HG03558 (cell line): Measurements from ENCODE around the gene LRRTM4.

ENCODE experiments used
- ATAC-seq: cut with Tn5 transposase; IDR thresholded peaks from one replicate; pipeline ENCODE4 v1.9.1; 2021; ENCODE audit warnings: moderate number of reproducible peaks; ENCODE audit not compliant: unreplicated experiment; ENCODE audit errors: extremely low read depth

LRRTM4 gene

DNA sequence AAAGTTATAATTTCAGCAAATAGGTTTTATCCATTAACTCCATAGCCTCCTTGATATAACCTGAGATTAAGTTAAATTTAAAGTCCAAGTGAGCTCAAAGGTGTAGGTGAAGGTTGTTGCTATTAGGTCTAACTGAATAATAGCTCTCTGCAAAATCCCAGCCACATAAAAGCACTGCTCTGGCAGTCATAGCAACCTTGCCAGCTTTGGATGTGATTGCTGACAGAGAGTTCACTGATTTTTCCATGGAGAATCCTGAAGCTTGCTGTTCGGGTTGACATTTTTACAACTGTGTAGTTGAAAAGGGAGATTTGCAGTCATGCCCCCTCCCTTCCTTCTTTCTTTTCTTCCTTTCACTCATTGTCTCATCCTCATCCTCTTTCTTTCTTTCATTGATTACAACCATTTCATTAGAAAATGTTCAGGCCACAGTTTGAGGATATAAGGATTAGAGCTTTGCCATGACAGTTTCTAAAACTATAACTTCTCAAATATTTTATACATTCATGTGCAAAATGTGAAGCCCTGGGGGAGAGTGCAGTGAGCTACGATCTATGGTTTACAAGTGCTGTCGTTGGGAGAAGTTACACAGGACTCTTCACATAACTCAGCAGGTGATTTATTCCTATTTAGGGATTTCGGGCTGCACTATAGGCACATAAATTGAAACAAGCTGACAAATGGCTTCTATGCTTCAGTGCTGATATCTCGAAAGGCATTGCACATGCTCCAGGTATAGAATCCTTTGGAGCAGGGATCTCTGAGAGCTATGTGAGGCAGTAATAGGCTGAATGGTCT is 193.8 kb downstream of the LRRTM4 start:
- ATAC-seq: no peak

DNA sequence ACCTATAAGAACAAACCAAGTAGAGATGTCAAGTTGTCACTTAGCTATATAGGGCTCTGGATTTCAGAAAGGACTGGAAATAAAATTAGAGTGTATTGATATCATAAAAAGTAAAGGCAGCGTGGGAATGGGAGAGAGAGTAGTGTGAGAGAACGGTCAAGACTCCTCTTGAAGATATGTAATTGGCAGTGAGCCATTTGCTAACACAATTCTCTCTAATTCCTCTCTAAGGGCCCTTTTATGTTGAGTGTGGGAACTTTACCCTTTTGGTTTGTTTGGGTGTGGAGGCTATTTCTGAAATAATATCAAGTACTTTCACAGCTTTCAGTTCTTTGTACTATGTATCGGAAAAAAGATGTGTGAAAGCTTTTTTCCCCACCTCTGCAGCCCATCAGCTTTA is 196.8 kb downstream of the LRRTM4 start:
- ATAC-seq: no peak

DNA sequence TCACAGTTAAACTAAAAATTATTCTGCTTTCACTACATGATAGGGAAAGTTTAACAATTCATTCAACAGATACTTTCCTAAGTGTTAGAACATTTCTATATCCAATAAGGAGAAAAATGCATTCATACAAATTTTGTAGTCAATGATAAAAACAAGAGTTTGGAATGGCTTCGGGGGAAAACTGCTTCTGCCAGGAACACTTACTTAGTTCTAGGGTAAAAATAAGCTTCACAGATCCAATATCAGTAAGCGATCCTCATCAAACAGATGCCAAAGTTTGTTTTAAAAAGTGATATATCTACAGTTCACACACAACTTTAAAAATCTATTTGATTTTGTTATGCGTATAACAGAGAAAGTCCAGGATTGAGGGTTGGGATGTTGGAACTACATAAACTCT is 199.7 kb downstream of the LRRTM4 start:
- no peak for ATAC-seq

DNA sequence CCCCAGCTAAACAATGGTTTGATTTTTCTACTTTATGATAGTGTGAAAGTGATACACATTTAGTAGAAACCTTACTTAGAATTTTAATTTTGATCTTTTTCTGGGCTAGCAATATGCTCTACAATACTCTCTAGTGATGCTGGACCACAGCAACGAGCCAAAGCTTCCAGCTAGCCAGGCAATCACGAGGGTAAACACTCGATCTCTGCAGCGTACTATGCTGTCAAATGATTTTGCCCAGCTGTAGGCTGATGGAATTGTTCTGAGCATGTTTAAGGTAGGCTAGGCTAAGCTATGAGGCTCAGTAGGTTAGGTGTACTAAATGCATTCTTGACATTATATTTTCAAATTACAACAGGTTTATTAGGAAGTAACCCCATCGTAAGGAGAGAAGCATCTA is 207.5 kb downstream of the LRRTM4 start:
- ATAC-seq: no peak

DNA sequence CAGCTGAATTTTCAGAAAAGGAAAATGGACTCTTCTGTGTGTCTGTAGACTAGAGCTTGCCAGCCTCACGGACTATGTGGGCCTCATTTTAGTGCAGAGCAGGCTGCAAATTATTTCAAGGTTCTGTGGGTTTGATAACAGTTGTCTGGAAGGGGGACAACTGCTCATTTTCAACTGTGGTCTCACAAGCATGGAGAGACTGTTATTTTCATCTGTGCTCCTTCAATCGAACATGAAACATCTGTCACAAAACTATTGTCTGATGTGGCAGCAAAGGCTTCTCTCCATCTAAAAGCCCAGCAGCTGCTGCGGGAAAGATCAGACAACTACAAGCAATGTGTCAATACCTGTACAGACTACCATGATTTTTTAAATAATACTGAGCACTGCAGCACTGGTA is 211.8 kb downstream of the LRRTM4 start:
- ATAC-seq: no peak

DNA sequence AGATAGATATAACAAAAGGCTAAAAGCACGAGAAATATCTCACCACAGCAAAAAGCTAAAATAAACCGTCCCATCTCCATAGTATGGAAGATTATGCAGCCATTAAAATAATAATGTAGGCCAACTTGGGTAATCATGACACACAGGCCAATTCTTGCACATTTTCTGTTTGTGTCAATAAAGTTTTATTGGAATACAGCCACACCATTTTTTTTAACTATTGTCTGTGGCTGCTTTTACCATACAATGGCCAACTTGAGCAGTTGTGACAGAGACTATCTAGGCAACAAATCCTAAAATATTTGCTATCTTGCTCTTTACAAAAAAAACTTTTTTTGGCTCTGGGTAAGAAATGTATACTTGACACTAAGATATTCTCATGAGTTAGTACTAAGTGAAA is 212.5 kb downstream of the LRRTM4 start:
- no peak for ATAC-seq

DNA sequence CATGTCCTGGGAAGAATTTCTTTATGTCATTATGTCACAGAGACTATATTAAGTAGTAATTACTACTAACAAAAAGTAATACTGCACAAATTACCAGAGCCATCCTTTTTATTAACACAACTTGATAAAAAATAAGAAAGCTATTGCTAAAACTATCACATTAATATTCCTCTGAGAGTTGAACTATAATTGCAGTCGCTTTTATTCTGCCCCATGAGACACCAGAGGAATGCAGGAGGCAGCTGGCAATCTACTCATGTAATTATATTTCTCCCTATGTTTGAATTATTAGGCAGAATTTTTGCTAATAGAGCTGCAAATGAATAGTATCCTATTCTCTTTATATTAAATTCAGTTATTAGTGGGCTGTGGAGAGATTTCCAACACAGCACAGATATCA is 220.7 kb downstream of the LRRTM4 start:
- ATAC-seq: no peak

DNA sequence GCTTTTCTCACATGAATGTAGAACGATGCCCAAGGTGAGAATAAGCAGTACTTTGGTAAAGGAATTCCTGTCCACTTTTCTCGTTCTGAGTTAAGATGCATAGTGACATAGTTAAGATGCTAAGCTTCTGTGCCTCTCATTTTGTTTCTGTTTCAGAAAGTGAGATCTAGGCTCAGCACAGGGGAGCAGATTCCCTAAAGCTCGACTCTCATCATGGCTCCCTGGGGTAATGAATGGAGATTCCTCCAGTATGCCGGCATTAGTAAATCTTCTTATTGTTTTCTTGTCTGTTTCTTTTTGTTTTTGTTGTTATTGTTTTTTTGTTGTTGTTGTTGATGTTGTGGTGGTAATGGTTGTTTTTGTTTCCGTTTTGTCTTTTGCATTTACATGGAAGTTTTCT is 225.4 kb downstream of the LRRTM4 start:
- ATAC-seq: no peak

DNA sequence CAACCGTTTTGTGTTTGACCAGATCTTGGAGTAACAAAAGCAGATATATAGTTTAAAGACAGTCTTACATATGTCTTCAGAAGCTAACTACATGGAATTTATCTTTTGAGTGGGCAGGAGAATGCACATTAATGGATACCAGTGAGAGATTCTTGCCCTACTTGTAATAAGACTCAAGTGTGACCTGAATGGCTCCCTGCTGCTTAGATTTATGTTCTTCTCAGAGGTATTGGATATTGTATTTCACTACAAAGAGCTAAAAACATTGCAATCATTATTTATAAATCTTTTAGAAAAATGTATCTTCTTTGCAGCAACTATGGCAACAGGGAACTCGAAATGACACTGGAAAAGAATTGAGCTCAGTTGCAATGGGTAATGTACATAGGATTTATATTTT is 227.7 kb downstream of the LRRTM4 start:
- ATAC-seq: no peak

DNA sequence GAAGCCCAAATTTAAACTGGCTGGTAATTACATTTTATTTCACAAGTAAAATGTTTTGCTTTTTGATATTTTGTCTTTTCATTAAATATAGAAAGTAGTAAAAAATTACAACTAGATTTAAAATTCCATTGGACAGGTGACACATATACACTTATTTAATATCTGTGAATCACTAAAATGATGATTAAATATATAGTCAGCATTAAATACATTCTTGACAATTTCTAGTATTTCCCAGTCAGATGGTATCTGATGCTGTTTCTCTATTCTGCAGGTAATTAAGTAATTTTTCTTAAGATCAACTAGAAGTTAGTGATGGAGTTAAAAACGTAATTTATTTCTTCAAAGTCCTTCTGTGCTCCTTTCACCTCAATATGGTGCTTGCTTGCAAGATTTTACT is 237.8 kb downstream of the LRRTM4 start:
- ATAC-seq: no peak

DNA sequence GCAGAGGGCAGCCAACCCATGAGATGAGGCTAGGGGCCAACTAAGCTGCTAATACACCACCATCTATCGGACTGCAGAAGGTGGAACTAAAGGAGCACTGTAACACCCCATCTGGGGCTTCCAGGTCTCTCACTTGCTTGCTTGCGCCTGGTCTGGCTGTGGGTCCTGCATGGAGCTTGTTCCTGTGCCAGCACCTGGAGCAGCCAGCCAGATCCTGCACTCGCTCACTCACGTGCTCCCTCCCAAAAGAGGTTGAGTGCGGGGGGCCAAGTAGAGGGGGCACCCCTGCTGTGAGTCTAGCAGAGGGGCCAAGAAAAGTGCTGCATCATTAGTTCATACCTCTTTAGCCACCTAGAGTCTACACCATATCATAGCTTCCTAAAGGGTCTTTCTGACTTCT is 250.9 kb downstream of the LRRTM4 start:
- no peak for ATAC-seq

DNA sequence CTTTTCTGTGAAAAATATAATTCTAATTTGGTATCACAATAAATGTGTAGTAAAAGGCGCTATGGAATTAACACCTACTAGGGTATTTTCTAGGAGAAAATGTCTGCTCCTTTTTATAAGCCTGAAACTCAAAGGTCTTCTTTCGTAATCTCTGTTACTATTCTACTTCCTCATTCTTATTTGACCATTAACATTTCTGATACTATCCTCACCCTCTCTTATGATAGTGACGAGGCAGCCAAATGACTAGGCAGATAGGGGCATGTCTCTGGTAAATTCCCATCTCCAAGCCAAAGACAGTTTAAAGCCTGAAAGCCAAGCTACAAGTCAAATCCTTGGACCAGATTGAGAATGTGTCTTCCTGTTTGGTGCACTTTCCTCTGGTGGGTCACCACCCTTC is 251.7 kb downstream of the LRRTM4 start:
- ATAC-seq: no peak

DNA sequence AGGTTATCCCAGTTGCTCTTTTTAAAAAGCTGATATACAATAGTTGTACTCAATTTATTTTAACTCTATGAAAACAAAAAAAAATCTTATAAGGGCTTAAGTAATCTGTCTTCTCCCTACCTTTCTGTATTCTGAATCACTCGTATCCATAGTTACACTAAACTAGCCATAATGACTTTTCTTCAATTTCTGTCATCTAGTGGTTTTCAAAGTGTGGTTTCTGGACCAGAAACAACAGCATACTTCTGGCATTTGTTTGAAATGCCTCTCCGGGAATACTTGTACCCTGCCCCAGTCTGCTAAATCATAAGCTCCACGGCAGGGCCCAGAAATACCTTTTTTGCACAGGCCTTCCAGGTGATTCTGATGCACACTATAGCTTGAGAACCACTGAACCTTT is 253.6 kb downstream of the LRRTM4 start:
- no peak for ATAC-seq

DNA sequence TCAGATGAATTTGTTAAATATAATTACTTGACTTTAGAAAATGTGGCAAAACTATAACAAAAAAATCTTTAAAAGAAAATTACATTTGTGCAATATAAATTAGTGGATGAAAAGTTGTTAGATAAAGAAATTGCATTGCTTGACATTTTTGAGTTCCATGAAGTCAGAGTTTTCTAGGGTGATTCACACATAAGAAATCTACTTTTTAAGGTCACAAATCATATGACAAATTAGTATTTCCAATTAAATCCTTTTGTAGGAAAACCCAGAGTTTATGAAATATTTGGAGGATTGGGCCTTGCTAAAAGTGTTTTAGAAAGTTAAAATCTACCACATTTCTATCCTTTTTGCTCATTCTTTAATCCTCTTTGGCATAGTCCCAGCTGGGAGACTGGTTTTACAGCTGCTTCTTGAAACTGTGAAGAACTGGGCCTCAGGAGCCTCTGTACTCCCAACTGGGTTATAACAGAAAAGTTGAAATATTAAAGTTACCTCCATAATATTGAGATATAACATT is 289.2 kb downstream of the LRRTM4 start:
- no peak for ATAC-seq

DNA sequence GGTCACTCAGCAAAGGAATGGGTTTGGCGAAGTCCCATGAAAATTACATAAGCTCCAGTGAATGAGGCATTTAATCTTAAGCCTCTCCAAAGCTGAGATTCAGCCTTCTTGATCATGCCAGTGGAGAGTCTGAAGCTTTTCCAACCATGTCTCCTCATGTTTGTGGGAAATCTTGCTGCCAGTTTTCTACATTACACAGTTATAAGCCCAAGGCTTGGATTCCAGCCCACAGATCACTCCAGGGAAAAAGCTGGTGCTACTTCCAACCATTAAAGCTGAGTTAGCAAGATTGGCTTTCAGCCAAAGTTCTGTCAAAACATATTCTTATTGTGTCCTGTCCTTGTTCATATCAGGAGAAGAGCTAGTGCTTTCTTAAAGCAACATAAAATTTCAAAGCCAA is 293.8 kb downstream of the LRRTM4 start:
- ATAC-seq: no peak

DNA sequence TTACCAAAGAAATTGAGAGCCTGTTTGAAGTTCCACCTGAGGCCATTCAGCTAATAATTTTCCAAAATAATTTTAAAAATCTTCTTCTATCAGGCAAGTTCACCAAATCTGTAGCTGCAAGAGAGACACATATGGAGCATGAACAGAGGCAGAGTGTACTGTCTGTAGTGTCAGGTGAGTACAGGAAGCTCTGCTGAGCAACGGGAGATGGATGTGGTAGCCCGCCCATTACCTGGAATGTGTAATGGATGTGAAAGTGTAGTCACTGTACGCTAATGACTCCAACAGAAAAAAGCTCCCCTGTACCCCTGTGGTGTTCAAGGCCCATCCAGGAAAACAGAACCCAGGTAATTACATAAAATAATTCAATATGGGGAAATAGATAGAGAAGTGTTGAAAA is 311.5 kb downstream of the LRRTM4 start:
- no peak for ATAC-seq

DNA sequence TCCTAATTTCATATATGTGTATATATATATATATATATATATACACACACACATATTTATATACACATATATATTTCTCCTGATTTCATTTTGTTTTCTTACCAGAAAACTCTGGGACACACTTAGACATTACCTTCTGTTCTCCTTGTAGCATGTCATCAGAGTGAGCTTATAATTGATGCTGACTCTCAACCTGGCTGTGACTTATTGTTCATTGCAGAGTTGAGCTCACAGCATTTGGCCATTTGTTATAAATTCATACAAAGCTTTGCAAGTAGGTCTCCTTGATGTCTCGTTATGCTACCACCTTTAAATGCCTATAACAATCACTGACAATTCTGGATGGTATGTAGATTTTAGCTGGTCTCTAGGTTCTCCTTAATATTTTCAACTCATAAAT is 314.8 kb downstream of the LRRTM4 start:
- no peak for ATAC-seq

DNA sequence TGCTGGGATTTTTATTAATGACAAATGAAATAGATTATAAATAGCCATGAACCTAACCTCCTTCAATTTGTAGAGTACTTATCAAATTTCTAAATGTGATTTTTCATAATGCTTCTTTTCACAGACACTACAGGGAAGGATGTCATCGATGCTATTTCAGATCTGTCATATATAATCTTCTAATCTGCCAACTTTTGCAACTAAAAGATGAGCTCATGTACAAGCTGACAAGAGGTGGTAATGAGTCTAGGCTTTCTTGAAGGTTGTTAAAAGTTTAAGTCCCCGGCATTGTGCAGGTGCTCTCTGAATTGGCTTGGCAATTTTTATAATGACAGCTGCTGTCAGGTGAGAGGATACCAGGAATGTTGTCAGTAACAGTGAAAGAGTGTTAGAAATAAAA is 320.4 kb downstream of the LRRTM4 start:
- ATAC-seq: no peak

DNA sequence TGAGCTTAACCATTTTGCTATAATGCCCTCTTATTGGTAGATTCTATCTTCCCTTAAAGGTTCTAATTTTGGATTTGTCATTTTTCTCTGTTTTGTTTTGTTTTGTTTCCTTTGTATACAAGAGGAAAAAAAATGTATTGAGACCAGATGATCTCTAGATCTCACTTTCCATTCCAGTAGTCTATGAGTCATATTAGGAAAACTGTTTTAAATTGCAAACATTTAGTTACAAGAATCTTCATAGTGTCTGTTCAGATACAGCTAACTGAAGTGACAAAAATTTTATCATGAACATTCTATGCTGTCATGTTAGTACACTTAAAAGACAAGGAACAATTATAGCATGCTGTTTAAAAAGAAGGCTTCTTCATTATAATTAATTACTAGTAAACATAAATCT is 322.8 kb downstream of the LRRTM4 start:
- no peak for ATAC-seq

DNA sequence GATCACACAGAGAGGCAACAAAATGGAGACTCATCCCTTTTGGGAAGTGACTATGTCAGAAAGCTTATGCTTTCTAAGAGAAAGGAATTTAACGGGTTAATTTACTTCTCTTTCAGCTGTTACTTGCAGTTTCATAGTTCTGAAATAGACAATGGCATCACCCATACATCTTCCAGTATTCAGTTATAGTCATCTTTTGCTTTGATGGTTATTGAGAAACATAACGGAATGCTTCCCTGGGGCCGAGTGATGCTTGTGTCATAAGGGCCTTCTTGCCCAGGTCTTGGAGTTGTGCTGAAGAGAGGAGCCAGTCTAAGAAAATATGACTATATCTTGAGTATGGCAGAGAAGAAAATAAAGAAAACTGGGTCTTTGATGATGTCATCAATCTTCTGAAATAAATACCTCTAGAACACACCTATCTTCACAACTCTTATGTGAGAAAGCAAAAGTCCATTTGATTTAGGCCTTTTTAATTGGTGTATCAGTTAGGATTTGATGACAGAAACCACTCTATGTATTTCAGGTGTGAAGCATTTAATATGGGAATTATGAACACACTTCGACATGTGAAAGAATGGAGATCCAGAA is 328.2 kb downstream of the LRRTM4 start:
- ATAC-seq: no peak

DNA sequence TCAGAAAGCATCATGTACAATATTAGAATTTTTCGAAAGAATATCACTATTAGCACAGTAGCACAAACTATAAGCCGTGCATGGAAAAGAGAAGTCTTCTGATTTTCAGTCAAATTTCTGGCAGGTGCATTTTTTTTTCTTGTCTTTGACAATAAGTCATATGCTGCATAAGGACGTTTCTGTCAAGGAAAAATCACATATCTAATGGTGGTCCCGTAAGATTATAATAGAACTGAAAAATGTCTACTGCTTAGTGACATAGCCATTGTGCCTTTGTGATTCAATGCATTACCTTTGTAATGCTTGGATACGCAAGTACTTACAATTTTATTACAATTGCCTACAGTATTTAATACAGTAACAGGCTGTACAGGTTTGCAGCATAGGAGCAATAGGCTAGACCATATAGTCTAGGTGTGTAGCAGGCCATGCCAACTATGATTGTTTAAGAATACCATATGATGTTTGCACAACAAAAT is 329.3 kb downstream of the LRRTM4 start:
- no peak for ATAC-seq

DNA sequence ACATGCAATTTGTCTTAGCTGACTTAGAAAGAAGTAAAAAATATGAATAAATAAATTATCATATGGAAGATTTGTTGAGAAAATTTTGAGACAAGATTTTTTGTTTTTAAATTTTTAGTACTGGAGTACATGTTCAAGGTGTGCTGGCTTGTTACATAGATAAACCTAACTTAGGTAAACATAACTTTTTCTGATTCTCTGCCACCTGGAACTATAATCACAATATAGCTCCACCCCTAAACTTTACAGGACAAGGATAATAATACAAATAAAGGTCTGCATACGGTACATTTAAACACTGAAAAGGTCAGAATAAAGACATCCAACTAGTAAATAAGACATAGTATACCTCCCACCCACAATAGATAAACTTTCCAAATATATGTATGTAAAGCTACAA is 330.5 kb downstream of the LRRTM4 start:
- no peak for ATAC-seq
